Hepatocyte (in vitro differentiated cells): Measurements from ENCODE around the gene ITGBL1. TPM values are rescaled to one million over a fixed set of nuclear protein-coding genes. Genes with fewer than 3 reads are reported as not detected.

Source experiments
- DNase-seq: peaks from one replicate; pipeline ENCODE4 v3.0.0-alpha.2; 2016; ENCODE audit warnings: low spot score
- H2AFZ ChIP-seq: fragments of 200-600 bp; sonication (generic); 2 replicates; pipeline ENCODE4 v1.6.0; 2016; ENCODE audit warnings: antibody characterized with exemption, mild to moderate bottlenecking
- H3K27ac ChIP-seq: fragments of 200-600 bp; sonication (generic); 2 replicates; pipeline ENCODE4 v1.5.1; 2016; ENCODE audit warnings: mild to moderate bottlenecking
- H3K27me3 ChIP-seq: fragments of 200-600 bp; sonication (generic); 2 replicates; pipeline ENCODE4 v1.6.1; 2016
- H3K36me3 ChIP-seq: fragments of 200-600 bp; sonication (generic); replicated peaks from 2 replicates; pipeline ENCODE4 v1.5.1; 2016; ENCODE audit warnings: low read depth; ENCODE audit not compliant: insufficient read depth
- H3K4me1 ChIP-seq: fragments of 200-600 bp; sonication (generic); 2 replicates; pipeline ENCODE4 v1.5.1; 2016; ENCODE audit warnings: mild to moderate bottlenecking, moderate library complexity; ENCODE audit not compliant: insufficient read depth
- H3K4me2 ChIP-seq: fragments of 200-600 bp; sonication (generic); 2 replicates; pipeline ENCODE4 v1.6.0; 2016
- H3K4me3 ChIP-seq: fragments of 200-600 bp; sonication (generic); 2 replicates; pipeline ENCODE4 v1.5.1; 2016; ENCODE audit warnings: mild to moderate bottlenecking
- H3K79me2 ChIP-seq: fragments of 200-600 bp; sonication (generic); 2 replicates; pipeline ENCODE4 v1.6.0; 2017; ENCODE audit warnings: mild to moderate bottlenecking
- H3K9me2 ChIP-seq: fragments of 200-600 bp; sonication (generic); replicated peaks from 2 replicates; pipeline ENCODE4 v1.6.0; 2017; ENCODE audit warnings: mild to moderate bottlenecking; ENCODE audit not compliant: insufficient read depth
- H3K9me3 ChIP-seq: fragments of 200-600 bp; sonication (generic); 2 replicates; pipeline ENCODE4 v1.5.1; 2016; ENCODE audit warnings: low read depth, mild to moderate bottlenecking
- H4K20me1 ChIP-seq: fragments of 200-600 bp; sonication (generic); 2 replicates; pipeline ENCODE4 v1.6.0; 2016; ENCODE audit warnings: mild to moderate bottlenecking; ENCODE audit not compliant: insufficient read depth, poor library complexity, severe bottlenecking
- EZH2 ChIP-seq: fragments of 200-600 bp; sonication (generic); IDR thresholded peaks from 2 replicates; pipeline ENCODE4 v1.6.1; 2016; ENCODE audit warnings: antibody characterized with exemption, mild to moderate bottlenecking, borderline replicate concordance
- EZH2phosphoT487 ChIP-seq: fragments of 200-600 bp; sonication (generic); IDR thresholded peaks from one replicate; pipeline ENCODE4 v1.6.1; 2018; ENCODE audit warnings: antibody characterized with exemption, mild to moderate bottlenecking, low read depth, moderate library complexity; ENCODE audit not compliant: unreplicated experiment, severe bottlenecking
- WGBS: methylation state at CpG from one replicate; pipeline ENCODE4 v1.1.6; 2016; ENCODE audit warnings: low lambda C conversion rate; ENCODE audit errors: missing lambda C conversion rate; 5-methylcytosine and 5-hydroxymethylcytosine counted together
- polyA plus RNA-seq: library from polyadenylated mRNA; unstranded; fragments of >200 nt; fragmentation: Nextera tagmentation; extraction: Ambion mirVana; gene quantifications from 2 replicates; pipeline ENCODE4 v1.2.1, GENCODE V29; 2016
- total RNA-seq: library from RNA; depleted of rRNA; stranded (reverse); fragments of >200 nt; gene quantifications from 2 replicates; pipeline ENCODE4 v1.2.3, GENCODE V29; 2014
- TF ChIP-seq, protein P1 (sequence below): fragments of 200-600 bp; sonication (generic); IDR thresholded peaks from 2 replicates; pipeline ENCODE4 v1.5.1; 2016; ENCODE audit warnings: antibody characterized with exemption, mild to moderate bottlenecking; ENCODE audit not compliant: poor library complexity

ITGBL1 gene
- total and polyA plus RNA-seq, 2 experiments from 2014 or later: 0.33 TPM; not detected in 1

DNA sequence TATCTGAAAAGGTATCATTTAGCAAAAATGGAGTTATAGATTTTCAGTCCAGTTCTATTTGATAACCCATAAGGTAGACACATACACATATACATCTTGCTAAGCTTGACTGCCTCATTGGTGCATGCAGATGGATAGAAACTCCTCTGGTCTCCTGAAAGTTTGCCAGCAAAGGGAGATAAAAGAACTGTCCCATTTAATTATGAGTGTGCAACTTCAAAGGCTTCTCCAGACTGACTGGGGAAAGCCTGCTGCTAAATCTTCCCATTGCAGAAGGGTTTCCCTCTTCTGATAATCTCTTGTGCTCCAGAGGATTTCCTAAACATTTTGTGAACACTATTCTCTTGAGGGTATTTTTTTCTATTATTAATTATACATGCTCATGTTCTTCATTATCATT is 131.9 kb downstream of the ITGBL1 start:
- no peak overlapping the region for H3K4me3 ChIP-seq
- no peak overlapping the region for H3K4me2 ChIP-seq
- TF ChIP-seq EZH2phosphoT487: no peak
- TF ChIP-seq, protein P1, sequence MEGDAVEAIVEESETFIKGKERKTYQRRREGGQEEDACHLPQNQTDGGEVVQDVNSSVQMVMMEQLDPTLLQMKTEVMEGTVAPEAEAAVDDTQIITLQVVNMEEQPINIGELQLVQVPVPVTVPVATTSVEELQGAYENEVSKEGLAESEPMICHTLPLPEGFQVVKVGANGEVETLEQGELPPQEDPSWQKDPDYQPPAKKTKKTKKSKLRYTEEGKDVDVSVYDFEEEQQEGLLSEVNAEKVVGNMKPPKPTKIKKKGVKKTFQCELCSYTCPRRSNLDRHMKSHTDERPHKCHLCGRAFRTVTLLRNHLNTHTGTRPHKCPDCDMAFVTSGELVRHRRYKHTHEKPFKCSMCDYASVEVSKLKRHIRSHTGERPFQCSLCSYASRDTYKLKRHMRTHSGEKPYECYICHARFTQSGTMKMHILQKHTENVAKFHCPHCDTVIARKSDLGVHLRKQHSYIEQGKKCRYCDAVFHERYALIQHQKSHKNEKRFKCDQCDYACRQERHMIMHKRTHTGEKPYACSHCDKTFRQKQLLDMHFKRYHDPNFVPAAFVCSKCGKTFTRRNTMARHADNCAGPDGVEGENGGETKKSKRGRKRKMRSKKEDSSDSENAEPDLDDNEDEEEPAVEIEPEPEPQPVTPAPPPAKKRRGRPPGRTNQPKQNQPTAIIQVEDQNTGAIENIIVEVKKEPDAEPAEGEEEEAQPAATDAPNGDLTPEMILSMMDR: no peak
- TF ChIP-seq EZH2: no peak
- H3K9me3 ChIP-seq: no peaks in the 10 kb centered on the region
- H3K36me3 ChIP-seq: no peaks in the 10 kb centered on the region
- H2AFZ ChIP-seq: no peak overlapping the region
- H3K4me1 ChIP-seq: no peaks in the 10 kb centered on the region
- no peak for DNase-seq
- no peaks in the 10 kb centered on the region for H3K27me3 ChIP-seq
- H4K20me1 ChIP-seq: no peaks in the 10 kb centered on the region
- no peaks in the 10 kb centered on the region for H3K9me2 ChIP-seq
- H3K79me2 ChIP-seq: no peaks in the 10 kb centered on the region
- H3K27ac ChIP-seq: no peak overlapping the region

DNA sequence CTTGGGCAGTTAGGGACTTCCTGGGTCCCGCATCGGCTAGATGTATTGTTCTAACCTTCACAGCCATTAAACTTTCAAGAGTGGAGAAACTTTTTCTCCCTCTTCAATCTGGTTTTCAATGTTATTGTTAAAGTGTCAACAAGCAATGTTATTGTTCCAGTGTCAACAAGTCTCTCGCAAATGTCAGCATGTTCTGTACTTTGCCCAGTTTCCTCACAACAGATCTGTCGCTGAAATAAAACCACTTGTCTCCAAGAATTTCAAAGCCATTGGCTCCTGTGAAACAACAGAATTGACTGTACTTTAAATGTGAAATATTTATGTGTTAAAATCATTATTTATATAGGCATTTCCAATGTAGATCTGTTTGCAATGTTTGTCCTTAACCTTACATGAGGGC is 138.0 kb downstream of the ITGBL1 start:
- DNase-seq: no peak
- Histone ChIP-seq H3K36me3 (no peaks in the 10 kb centered on the region), H3K4me1 (no peaks in the 10 kb centered on the region), H3K27ac (no peak overlapping the region), H3K4me2 (no peak overlapping the region), H4K20me1 (no peaks in the 10 kb centered on the region), H3K79me2 (no peaks in the 10 kb centered on the region), H2AFZ (no peak overlapping the region), H3K27me3 (no peaks in the 10 kb centered on the region), H3K9me3 (no peaks in the 10 kb centered on the region), H3K4me3 (no peak overlapping the region), H3K9me2 (no peaks in the 10 kb centered on the region)
- TF ChIP-seq EZH2phosphoT487 (no peak), EZH2 (no peak)
- TF ChIP-seq, protein P1: no peak
- 59% methylated on average over 4 of the region's 4 CpGs for WGBS

DNA sequence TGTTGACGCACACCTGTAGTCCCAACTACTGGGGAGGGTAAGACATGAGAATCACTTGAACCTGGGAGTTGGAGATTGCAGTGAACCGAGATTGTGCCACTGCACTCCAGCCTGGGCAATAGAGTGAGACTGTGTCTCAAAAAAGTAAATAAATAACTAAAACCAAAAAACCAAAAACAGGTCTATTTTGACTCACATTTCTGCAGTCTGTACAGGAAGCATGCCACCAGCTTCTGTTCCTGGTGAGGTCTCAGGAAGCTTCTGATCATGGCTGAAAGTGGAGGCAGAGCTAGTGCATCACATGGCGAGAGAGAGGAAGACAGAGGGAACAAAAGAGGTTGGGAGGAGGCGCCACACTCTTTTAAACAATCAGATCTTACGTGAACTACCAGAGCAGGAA is 142.5 kb downstream of the ITGBL1 start:
- Histone ChIP-seq H3K4me2 (no peak overlapping the region), H3K4me3 (no peak overlapping the region), H3K79me2 (no peaks in the 10 kb centered on the region), H4K20me1 (no peaks in the 10 kb centered on the region), H3K27me3 (no peaks in the 10 kb centered on the region), H3K9me2 (no peaks in the 10 kb centered on the region), H3K27ac (no peak overlapping the region), H2AFZ (no peak overlapping the region), H3K36me3 (no peaks in the 10 kb centered on the region), H3K4me1 (no peaks in the 10 kb centered on the region), H3K9me3 (no peaks in the 10 kb centered on the region)
- no peak for DNase-seq
- no peak for TF ChIP-seq EZH2
- no peak for TF ChIP-seq EZH2phosphoT487
- WGBS: 88% methylated on average over 5 of the region's 5 CpGs

DNA sequence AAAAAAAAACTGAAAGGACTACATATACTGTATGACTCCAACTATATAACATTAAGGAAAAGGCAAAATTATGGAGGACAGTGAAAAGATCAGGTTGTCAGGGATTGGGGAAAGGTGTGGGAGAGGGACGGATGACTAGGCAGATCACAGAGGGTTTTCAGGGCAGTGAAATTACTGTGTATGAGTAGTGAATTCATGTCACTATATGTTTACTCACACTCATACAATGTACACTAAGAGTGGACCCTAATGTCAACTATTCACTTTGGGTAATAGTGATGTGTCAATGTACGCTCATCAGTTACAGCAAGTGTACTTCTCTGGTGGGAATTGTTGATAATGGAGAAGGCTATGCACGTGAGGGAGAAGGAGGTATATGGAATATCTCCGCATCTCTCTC is 144.3 kb downstream of the ITGBL1 start:
- Histone ChIP-seq H3K4me2 (no peak overlapping the region), H3K27me3 (no peaks in the 10 kb centered on the region), H4K20me1 (no peaks in the 10 kb centered on the region), H3K9me3 (no peaks in the 10 kb centered on the region), H3K27ac (no peak overlapping the region), H2AFZ (no peak overlapping the region), H3K9me2 (no peaks in the 10 kb centered on the region), H3K36me3 (no peaks in the 10 kb centered on the region), H3K79me2 (no peaks in the 10 kb centered on the region), H3K4me3 (no peak overlapping the region), H3K4me1 (no peaks in the 10 kb centered on the region)
- 88% methylated on average over 4 of the region's 4 CpGs for WGBS
- no peak for DNase-seq
- no peak for TF ChIP-seq EZH2
- TF ChIP-seq, protein P1: no peak
- TF ChIP-seq EZH2phosphoT487: no peak
